Measurements from ENCODE around the gene GRAP2.

DNA sequence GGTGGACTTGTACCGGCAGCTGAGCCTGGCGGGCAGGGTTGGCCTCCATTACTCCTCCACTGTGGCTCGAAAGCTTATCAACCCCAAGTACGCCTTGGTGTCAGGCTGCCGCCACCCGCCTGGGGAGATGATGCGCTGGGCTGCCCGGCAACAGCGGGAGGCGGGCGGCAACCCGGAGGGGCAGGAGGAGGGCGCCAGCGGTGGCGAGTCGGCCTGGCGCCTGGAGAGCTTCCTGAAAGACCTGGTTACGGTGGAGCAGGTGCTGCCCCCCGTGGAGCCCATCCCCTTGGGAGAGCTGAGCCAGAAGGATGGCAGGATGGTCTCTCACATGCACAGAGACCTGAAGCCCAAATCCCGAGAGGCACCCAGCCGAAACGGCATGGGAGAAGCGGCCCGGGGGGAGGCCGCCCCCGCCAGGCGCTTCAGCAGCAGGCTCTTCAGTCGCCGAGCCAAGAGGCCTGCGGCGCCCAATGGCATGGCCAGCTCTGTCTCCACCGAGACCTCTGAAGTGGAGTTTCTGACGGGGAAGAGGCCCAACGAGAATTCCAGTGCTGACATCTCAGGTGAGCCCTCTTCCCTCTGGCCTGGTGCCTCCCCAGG is 120.6 kb downstream of the GRAP2 start:
- no peak for TF ChIP-seq POLR2A (IDR thresholded peaks at IDR 0.05)
- TF ChIP-seq, protein P1, sequence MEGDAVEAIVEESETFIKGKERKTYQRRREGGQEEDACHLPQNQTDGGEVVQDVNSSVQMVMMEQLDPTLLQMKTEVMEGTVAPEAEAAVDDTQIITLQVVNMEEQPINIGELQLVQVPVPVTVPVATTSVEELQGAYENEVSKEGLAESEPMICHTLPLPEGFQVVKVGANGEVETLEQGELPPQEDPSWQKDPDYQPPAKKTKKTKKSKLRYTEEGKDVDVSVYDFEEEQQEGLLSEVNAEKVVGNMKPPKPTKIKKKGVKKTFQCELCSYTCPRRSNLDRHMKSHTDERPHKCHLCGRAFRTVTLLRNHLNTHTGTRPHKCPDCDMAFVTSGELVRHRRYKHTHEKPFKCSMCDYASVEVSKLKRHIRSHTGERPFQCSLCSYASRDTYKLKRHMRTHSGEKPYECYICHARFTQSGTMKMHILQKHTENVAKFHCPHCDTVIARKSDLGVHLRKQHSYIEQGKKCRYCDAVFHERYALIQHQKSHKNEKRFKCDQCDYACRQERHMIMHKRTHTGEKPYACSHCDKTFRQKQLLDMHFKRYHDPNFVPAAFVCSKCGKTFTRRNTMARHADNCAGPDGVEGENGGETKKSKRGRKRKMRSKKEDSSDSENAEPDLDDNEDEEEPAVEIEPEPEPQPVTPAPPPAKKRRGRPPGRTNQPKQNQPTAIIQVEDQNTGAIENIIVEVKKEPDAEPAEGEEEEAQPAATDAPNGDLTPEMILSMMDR (IDR thresholded peaks at IDR 0.05) = no peak
